ENCODE results near the gene SLC5A10. TPM values are rescaled to one million over a fixed set of nuclear protein-coding genes. Genes with fewer than 3 reads are reported as not detected.

Gene SLC5A10
- total RNA-seq, 1 donor from 2014 or later: 0.14 TPM

DNA sequence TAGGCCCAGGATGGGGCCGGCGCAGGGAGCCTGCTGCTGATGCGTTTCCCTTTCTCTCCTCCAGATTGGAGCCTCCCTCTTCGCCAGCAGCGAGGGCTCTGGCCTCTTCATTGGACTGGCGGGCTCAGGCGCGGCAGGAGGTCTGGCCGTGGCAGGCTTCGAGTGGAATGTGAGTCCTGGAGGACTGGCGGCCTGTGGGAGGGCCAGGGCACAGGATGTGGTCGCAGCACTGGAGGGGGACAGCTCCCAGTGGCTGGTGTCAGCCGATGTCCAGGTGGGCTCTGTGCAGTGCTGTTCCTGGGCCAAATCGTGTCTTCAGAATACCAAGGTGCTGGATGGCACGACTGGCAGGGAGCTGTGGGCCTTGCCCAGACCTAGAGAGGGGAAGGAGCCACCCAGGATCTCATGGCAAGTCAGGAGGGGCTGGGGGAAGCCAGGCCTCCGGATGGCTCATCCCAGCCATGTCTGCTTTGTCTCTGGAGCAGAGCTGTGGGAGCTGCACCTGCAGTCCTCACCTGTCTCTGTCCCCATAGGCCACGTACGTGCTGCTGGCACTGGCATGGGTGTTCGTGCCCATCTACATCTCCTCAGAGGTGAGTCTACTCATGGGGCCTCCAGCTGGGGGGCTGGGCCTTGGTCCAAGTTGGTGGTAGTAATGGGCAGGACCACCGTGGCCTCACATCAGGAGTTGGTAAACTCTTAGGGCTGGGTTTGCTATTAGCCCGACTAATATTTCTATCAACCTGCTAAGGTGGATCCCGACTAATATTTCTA, 7.3 kb downstream of the SLC5A10 start:
- Mint-ChIP-seq H3K4me1 (ENCODE audit: low read depth, unreplicated experiment) (peaks cover 10% of the 10 kb centered on the region), H3K27me3 (ENCODE audit: low read depth, unreplicated experiment) (peaks cover 7% of the 10 kb centered on the region), H3K36me3 (ENCODE audit: low read depth, unreplicated experiment) (no peaks in the 10 kb centered on the region), H3K4me3 (ENCODE audit: unreplicated experiment) (no peak overlapping the region), H3K9me3 (ENCODE audit: unreplicated experiment) (no peaks in the 10 kb centered on the region), H3K27ac (ENCODE audit: unreplicated experiment) (no peak overlapping the region)
- Histone ChIP-seq H4K20me1 (ENCODE audit: insufficient read depth, low read length) (no peaks in the 10 kb centered on the region), H2AFZ (ENCODE audit: low read depth, low read length) (no peak overlapping the region), H3K9ac (ENCODE audit: low read length) (no peak overlapping the region), H3K4me1 (ENCODE audit: insufficient read depth, low read length) (peaks cover 25% of the 10 kb centered on the region), H3K36me3 (ENCODE audit: insufficient read depth, low read length) (no peaks in the 10 kb centered on the region), H3K27me3 (ENCODE audit: insufficient read depth, low read length) (no peaks in the 10 kb centered on the region), H3K27ac (ENCODE audit: low read depth, low read length) (no peak overlapping the region), H3K9me3 (ENCODE audit: insufficient read depth, low read depth, low read length) (no peaks in the 10 kb centered on the region), H3K4me2 (ENCODE audit: low read length) (no peak overlapping the region), H3K79me2 (ENCODE audit: insufficient read depth, low read length) (no peaks in the 10 kb centered on the region), H3K4me3 (ENCODE audit: insufficient read depth, low read depth, low read length) (no peak overlapping the region)
- FAIRE-seq (no peak), DNase-seq (ENCODE audit: low read depth) (no peak)
- TF ChIP-seq EZH2 (IDR thresholded peaks at IDR 0.05; ENCODE audit: insufficient read depth, low read length): no peak
- TF ChIP-seq, protein P1, sequence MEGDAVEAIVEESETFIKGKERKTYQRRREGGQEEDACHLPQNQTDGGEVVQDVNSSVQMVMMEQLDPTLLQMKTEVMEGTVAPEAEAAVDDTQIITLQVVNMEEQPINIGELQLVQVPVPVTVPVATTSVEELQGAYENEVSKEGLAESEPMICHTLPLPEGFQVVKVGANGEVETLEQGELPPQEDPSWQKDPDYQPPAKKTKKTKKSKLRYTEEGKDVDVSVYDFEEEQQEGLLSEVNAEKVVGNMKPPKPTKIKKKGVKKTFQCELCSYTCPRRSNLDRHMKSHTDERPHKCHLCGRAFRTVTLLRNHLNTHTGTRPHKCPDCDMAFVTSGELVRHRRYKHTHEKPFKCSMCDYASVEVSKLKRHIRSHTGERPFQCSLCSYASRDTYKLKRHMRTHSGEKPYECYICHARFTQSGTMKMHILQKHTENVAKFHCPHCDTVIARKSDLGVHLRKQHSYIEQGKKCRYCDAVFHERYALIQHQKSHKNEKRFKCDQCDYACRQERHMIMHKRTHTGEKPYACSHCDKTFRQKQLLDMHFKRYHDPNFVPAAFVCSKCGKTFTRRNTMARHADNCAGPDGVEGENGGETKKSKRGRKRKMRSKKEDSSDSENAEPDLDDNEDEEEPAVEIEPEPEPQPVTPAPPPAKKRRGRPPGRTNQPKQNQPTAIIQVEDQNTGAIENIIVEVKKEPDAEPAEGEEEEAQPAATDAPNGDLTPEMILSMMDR (IDR thresholded peaks at IDR 0.05; ENCODE audit: insufficient read depth, low read depth, low read length): no peak

DNA sequence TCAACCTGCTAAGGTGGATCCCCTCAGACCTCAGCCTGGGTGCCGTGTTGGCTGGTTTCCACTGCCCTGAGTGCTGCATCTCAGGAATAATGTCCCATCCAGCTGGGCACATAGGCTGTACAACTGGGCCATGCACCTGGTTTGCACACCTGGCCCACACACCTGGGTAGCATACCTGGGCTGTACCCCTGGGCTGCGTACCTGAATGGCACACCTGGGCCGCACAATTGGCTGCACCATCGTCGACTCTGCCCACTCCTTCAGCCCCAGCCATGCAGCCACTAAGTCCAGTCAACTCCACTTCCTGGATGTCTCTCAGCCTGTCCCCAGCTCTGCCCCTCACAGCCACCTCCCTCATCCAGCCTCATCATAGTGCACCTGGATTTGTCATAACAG, 7.9 kb downstream of the SLC5A10 start:
- no peak overlapping the region for H3K4me3 Mint-ChIP-seq (ENCODE audit: unreplicated experiment)
- no peak overlapping the region for H3K27ac ChIP-seq (ENCODE audit: low read depth, low read length)
- DNase-seq (ENCODE audit: low read depth): no peak
- H4K20me1 ChIP-seq (ENCODE audit: insufficient read depth, low read length): no peaks in the 10 kb centered on the region
- no peak overlapping the region for H3K4me2 ChIP-seq (ENCODE audit: low read length)
- H3K27me3 ChIP-seq (ENCODE audit: insufficient read depth, low read length): no peaks in the 10 kb centered on the region
- H3K4me3 ChIP-seq (ENCODE audit: insufficient read depth, low read depth, low read length): no peak overlapping the region
- no peak overlapping the region for H2AFZ ChIP-seq (ENCODE audit: low read depth, low read length)
- H3K79me2 ChIP-seq (ENCODE audit: insufficient read depth, low read length): no peaks in the 10 kb centered on the region
- H3K9ac ChIP-seq (ENCODE audit: low read length): no peak overlapping the region
- TF ChIP-seq, protein P1 (IDR thresholded peaks at IDR 0.05; ENCODE audit: insufficient read depth, low read depth, low read length): no peak
- no peak for TF ChIP-seq EZH2 (IDR thresholded peaks at IDR 0.05; ENCODE audit: insufficient read depth, low read length)
- peaks cover 7% of the 10 kb centered on the region for H3K27me3 Mint-ChIP-seq (ENCODE audit: low read depth, unreplicated experiment)
- peaks cover 10% of the 10 kb centered on the region for H3K4me1 Mint-ChIP-seq (ENCODE audit: low read depth, unreplicated experiment)
- no peaks in the 10 kb centered on the region for H3K36me3 Mint-ChIP-seq (ENCODE audit: low read depth, unreplicated experiment)
- peaks cover 25% of the 10 kb centered on the region for H3K4me1 ChIP-seq (ENCODE audit: insufficient read depth, low read length)
- FAIRE-seq: no peak
- H3K27ac Mint-ChIP-seq (ENCODE audit: unreplicated experiment): no peak overlapping the region
- no peaks in the 10 kb centered on the region for H3K36me3 ChIP-seq (ENCODE audit: insufficient read depth, low read length)
- no peaks in the 10 kb centered on the region for H3K9me3 ChIP-seq (ENCODE audit: insufficient read depth, low read depth, low read length)
- H3K9me3 Mint-ChIP-seq (ENCODE audit: unreplicated experiment): no peaks in the 10 kb centered on the region

DNA sequence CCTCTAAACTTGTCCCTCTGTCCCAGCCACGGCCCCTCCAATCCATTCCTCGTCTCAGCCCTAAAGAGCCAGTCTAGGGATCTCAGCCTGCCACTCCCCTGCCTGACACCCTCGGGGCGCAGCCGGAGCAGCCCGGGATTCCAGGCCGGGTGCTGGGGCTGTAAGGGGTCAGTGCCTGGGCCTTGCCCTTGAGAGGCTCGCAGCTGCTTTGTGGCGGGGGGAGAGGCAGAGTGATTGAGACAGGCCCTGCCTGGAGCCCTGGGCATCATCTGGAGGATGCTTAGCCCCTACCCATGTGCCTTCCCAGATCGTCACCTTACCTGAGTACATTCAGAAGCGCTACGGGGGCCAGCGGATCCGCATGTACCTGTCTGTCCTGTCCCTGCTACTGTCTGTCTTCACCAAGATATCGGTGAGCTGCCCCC, 8.3 kb downstream of the SLC5A10 start:
- Histone ChIP-seq H3K9ac (ENCODE audit: low read length) (no peak overlapping the region), H4K20me1 (ENCODE audit: insufficient read depth, low read length) (no peaks in the 10 kb centered on the region), H3K4me1 (ENCODE audit: insufficient read depth, low read length) (peaks cover 25% of the 10 kb centered on the region), H2AFZ (ENCODE audit: low read depth, low read length) (no peak overlapping the region), H3K36me3 (ENCODE audit: insufficient read depth, low read length) (no peaks in the 10 kb centered on the region), H3K4me2 (ENCODE audit: low read length) (no peak overlapping the region), H3K27ac (ENCODE audit: low read depth, low read length) (no peak overlapping the region), H3K79me2 (ENCODE audit: insufficient read depth, low read length) (no peaks in the 10 kb centered on the region), H3K9me3 (ENCODE audit: insufficient read depth, low read depth, low read length) (no peaks in the 10 kb centered on the region), H3K4me3 (ENCODE audit: insufficient read depth, low read depth, low read length) (no peak overlapping the region), H3K27me3 (ENCODE audit: insufficient read depth, low read length) (no peaks in the 10 kb centered on the region)
- peaks cover 7% of the 10 kb centered on the region for H3K27me3 Mint-ChIP-seq (ENCODE audit: low read depth, unreplicated experiment)
- no peaks in the 10 kb centered on the region for H3K36me3 Mint-ChIP-seq (ENCODE audit: low read depth, unreplicated experiment)
- H3K9me3 Mint-ChIP-seq (ENCODE audit: unreplicated experiment): no peaks in the 10 kb centered on the region
- H3K27ac Mint-ChIP-seq (ENCODE audit: unreplicated experiment): no peak overlapping the region
- H3K4me3 Mint-ChIP-seq (ENCODE audit: unreplicated experiment): no peak overlapping the region
- TF ChIP-seq, protein P1 (IDR thresholded peaks at IDR 0.05; ENCODE audit: insufficient read depth, low read depth, low read length): no peak
- FAIRE-seq: no peak
- peaks cover 10% of the 10 kb centered on the region for H3K4me1 Mint-ChIP-seq (ENCODE audit: low read depth, unreplicated experiment)
- DNase-seq (ENCODE audit: low read depth): no peak
